ENCODE measurements around the gene TRPC1.

DNA sequence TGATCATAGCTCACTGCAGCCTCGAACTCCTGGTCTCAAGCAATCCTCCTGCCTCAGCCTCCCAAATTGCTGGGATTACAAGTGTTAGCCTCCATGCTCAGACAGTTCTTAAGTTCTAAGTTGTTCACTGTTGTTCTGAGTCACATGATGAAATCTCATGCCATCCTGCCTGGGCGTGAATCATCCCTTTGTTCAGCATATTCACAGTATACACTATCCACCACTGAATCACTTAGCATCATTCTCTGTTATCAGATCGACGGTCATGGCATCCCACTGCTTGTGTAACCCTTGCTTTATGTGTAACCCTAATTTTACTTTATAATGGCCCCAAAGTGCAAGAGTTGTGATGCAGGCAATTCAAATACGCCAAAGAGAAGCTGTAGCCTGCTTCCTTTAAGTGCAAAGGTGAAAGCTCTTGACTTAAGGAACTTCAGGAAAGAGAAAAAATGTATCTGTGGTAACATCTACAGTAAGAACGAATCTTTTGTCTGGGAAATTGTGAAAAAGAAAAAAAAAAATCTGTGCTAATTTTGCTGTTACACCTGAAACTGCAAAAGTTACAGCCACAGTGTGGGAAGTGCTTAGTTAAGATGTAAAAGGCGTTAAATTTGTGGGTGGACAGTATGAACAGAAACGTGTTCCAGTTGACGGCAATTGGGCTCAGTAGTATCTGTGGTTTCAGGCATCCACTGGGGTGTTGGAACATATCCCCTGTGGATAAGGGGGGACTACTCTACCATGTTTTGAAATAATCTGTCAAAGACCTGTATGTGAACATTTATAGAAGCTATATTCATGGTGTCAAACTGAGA, 84.5 kb downstream of the TRPC1 start:
- TF ChIP-seq CTCF (IDR thresholded peaks at IDR 0.05) (no peak), POLR2A (IDR thresholded peaks at IDR 0.05) (no peak), POLR2AphosphoS5 (IDR thresholded peaks at IDR 0.05) (no peak), EP300 (IDR thresholded peaks at IDR 0.05) (no peak)
